Esophagus squamous epithelium (tissue), 4 donors: ENCODE results near the gene CDKL5.
"Not testable (repeated sequence)": the region's sequence is repeated elsewhere in the genome, so short reads cannot be mapped to it uniquely, and the experiment has no call there.

Source experiments
- CTCF ChIP-seq, 6 experiments: fragments of 450-650 bp in 4 of 6; fragments of 200-600 bp in 2 of 6; sonication (generic) in 2 of 6; IDR thresholded peaks; one replicate each; pipeline ENCODE4 v1.5.1; 2016 to 2019; ENCODE audit warnings: antibody characterized with exemption in 6 of 6, mild to moderate bottlenecking in 4 of 6, moderate library complexity in 4 of 6
- POLR2A ChIP-seq, 4 donors: fragments of 450-650 bp; IDR thresholded peaks; one replicate each; pipeline ENCODE4 v1.6.1; 2017; ENCODE audit warnings: antibody characterized with exemption in 4 of 4, mild to moderate bottlenecking in 4 of 4, moderate library complexity in 3 of 4

DNA sequence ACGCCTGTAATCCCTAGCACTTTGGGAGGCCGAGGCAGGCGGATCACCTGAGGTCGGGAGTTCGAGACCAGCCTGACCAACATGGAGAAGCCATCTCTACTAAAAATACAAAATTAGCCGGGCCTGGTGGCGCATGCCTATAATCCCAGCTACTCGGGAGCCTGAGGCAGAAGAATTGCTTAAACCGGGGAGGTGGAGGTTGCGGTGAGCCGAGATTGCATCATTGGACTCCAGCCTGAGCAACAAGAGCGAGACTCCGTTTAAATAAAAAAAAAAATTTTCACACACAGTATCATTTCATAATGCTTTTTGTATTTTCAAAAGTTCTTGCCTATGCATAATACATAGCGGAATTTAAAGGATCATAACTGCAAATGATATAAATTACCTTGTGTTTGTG is 7.9 kb downstream of the CDKL5 start:
- TF ChIP-seq CTCF, POLR2A (IDR thresholded peaks at IDR 0.05): not testable (repeated sequence)
